ENCODE measurements around the gene SPATA31A1.
"Not testable (repeated sequence)": the region's sequence is repeated elsewhere in the genome, so short reads cannot be mapped to it uniquely, and the experiment has no call there.

SPATA31A1 gene

GRCh38 chr9:39355369-39355768, at the start of gene SPATA31A1:
Gene SPATA31A1, plus strand, starts transcription at chr9:39355669. Its CDS starts 62 bp downstream, at chr9:39355731.
- DNase-seq (ENCODE audit: low spot score) = not testable (repeated sequence)

- not testable (repeated sequence) for DNase-seq (ENCODE audit: low spot score)
Measured at GRCh38 chr9:39407261-39408204, 52.1 kb downstream of the SPATA31A1 start.

GRCh38 chr9:39411254-39411940, 55.9 kb downstream of the SPATA31A1 start:
- not testable (repeated sequence) for DNase-seq (ENCODE audit: low spot score)

Measured in hepatic stellate cell (primary cell).